RWPE1 (cell line): ENCODE measurements around the gene INHBB.

Experiments used
- CTCF ChIA-PET: fragments of 350-600 bp; sonication (Branson Sonifier 250); formaldehyde crosslinking; extraction: SDS; loops from one replicate; lab custom pipeline; 2021; lab: Yijun Ruan, JAX
- POLR2A ChIA-PET: fragments of 400-600 bp; formaldehyde crosslinking; extraction: SDS; loops from one replicate; lab custom pipeline; 2020; ENCODE audit warnings: antibody characterized with exemption; ENCODE audit not compliant: low non-redundant PET; lab: Yijun Ruan, JAX
- DNase-seq: peaks from one replicate; pipeline ENCODE4 v3.0.0; 2012; ENCODE audit warnings: low spot score
- H3K27ac ChIP-seq: fragments of 450-650 bp; 2 replicates; pipeline ENCODE4 v1.5.1; 2017
- TF ChIP-seq, protein P1 (sequence below): fragments of 450-650 bp; conservative IDR thresholded peaks from 2 replicates; pipeline ENCODE4 v1.5.1; 2017; ENCODE audit warnings: low read depth, mild to moderate bottlenecking

Gene INHBB

GRCh38 chr2:120302301-120302700 is 43.6 kb upstream of the INHBB start:
- CTCF ChIA-PET, result interaction anchor here (0.5 kb wide), 1 partner anchor 9 kb away, joined by 5 read pairs; no protein-coding TSS in a partner anchor
- POLR2A ChIA-PET, result no interaction called here
- no peak for DNase-seq
- H3K27ac ChIP-seq, result no peak overlapping the region
- TF ChIP-seq, protein P1, sequence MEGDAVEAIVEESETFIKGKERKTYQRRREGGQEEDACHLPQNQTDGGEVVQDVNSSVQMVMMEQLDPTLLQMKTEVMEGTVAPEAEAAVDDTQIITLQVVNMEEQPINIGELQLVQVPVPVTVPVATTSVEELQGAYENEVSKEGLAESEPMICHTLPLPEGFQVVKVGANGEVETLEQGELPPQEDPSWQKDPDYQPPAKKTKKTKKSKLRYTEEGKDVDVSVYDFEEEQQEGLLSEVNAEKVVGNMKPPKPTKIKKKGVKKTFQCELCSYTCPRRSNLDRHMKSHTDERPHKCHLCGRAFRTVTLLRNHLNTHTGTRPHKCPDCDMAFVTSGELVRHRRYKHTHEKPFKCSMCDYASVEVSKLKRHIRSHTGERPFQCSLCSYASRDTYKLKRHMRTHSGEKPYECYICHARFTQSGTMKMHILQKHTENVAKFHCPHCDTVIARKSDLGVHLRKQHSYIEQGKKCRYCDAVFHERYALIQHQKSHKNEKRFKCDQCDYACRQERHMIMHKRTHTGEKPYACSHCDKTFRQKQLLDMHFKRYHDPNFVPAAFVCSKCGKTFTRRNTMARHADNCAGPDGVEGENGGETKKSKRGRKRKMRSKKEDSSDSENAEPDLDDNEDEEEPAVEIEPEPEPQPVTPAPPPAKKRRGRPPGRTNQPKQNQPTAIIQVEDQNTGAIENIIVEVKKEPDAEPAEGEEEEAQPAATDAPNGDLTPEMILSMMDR, result no peak

- no peak for DNase-seq
- CTCF ChIA-PET, result interaction anchor here (1.5 kb wide), 1 partner anchor 10 kb away, joined by 5 read pairs; no protein-coding TSS in a partner anchor
- no peak overlapping the region for H3K27ac ChIP-seq
- POLR2A ChIA-PET, result no interaction called here
- TF ChIP-seq, protein P1, result no peak
Measured at GRCh38 chr2:120303177-120303576, 42.8 kb upstream of the INHBB start.

- TF ChIP-seq, protein P1, result no peak
- ChIA-PET POLR2A (no interaction called here), CTCF (no interaction called here)
- H3K27ac ChIP-seq, result no peak overlapping the region
- no peak for DNase-seq
Measured at GRCh38 chr2:120305296-120305695, 40.6 kb upstream of the INHBB start.

DNA sequence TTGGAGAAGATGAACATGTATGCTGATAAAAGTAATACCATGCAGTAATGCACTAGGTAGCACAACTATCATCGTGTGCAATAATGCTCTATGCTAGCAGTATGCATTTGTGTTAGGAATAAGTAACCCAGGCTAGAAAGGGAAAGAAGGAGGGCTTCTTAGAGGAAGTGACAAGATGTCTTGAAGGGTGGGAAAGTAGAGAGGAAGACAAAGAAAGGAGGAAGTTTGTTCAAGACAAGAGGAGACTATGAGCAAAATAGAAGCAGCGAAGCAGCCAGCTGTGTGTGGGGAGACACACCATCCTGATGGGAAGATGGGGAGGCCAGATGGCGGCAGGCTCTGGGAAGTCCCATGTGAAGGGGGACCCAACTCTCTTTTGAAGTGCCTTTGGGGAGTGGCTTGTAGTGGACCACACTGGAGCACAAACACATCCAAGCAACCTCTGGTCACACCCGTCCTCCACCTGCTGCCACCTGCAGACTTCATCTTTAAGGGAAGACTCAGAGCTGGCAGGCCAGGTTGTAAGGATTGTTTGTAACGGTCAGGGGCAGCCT is 39.9 kb upstream of the INHBB start:
- CTCF ChIA-PET, result no interaction called here
- POLR2A ChIA-PET, result no interaction called here
- no peak overlapping the region for H3K27ac ChIP-seq
- TF ChIP-seq, protein P1, result no peak
- no peak for DNase-seq

DNA sequence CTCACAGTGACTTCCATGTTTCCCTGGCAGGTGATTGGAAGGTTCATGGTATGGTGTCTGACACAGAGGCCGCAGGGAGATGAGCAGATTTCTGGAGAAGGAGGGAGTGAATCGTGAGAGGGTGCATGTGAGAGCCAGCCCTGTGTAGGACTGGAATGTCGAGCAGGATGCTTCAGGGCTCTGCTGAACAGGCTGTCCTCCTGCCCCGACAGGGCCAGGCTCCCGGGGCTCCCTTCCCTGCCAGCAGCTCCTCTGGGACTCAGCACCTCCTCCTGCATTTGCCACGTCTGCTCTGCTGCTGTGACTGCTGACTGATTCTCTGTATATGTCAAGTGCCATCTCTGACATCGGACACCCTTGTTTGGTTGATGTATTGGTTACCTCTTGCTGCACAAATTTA is 38.5 kb upstream of the INHBB start:
- no peak overlapping the region for H3K27ac ChIP-seq
- TF ChIP-seq, protein P1, result no peak
- ChIA-PET POLR2A (no interaction called here), CTCF (no interaction called here)
- DNase-seq, result no peak

- TF ChIP-seq, protein P1, result no peak
- no peak overlapping the region for H3K27ac ChIP-seq
- peak; percentile 12 for DNase-seq
- POLR2A ChIA-PET, result no interaction called here
- CTCF ChIA-PET, result no interaction called here
Measured at GRCh38 chr2:120308038-120308910, 37.7 kb upstream of the INHBB start.
